Medulla oblongata (tissue), 1 donor: ENCODE data around the gene NUDT22.
"Not testable (repeated sequence)": the region's sequence is repeated elsewhere in the genome, so short reads cannot be mapped to it uniquely, and the experiment has no call there.

Source experiments
- DNase-seq: peaks from one replicate; pipeline ENCODE4 v3.0.0-alpha.2; 2015; ENCODE audit errors: extremely low spot score

The NUDT22 gene

GRCh38 chr11:64241491-64242374 lies 15.7 kb downstream of the NUDT22 start:
- DNase-seq, result peak; percentile 25

- no peak for DNase-seq
These were observed 17.3 kb downstream of the NUDT22 start for GRCh38 chr11:64243236-64243854.

GRCh38 chr11:64244107-64244506 lies 18.0 kb downstream of the NUDT22 start:
- DNase-seq, result no peak

GRCh38 chr11:64244966-64245365 lies 18.9 kb downstream of the NUDT22 start:
- DNase-seq, result no peak

GRCh38 chr11:64245401-64245796 lies 19.3 kb downstream of the NUDT22 start:
- peak; percentile 40 for DNase-seq

- peak; percentile 45 for DNase-seq
These were observed 19.9 kb downstream of the NUDT22 start for GRCh38 chr11:64245797-64246620.

GRCh38 chr11:64246621-64246870 lies 20.5 kb downstream of the NUDT22 start:
- not testable (repeated sequence) for DNase-seq

- DNase-seq, result peak; percentile 84
These were observed 21.0 kb downstream of the NUDT22 start, which contains the start of gene PPP1R14B for GRCh38 chr11:64246871-64247728. PPP1R14B (minus strand) TSS chr11:64246943; CDS start chr11:64246673, 270 bp downstream.

- no peak for DNase-seq
These were observed 21.9 kb downstream of the NUDT22 start for GRCh38 chr11:64247729-64248531.

- DNase-seq, result no peak
These were observed 22.5 kb downstream of the NUDT22 start for GRCh38 chr11:64248578-64248977.

- DNase-seq, result no peak
These were observed 23.0 kb downstream of the NUDT22 start for GRCh38 chr11:64249038-64249437.

GRCh38 chr11:64249563-64250414 lies 23.7 kb downstream of the NUDT22 start:
- no peak for DNase-seq

- DNase-seq, result no peak
These were observed 24.4 kb downstream of the NUDT22 start for GRCh38 chr11:64250415-64251015.

GRCh38 chr11:64251016-64251752 lies 25.1 kb downstream of the NUDT22 start, which contains the start of gene PLCB3:
PLCB3 (plus strand) TSS chr11:64251530; CDS start chr11:64251650, 120 bp downstream.
- DNase-seq, result peak; percentile 71

- DNase-seq, result no peak
These were observed 25.6 kb downstream of the NUDT22 start for GRCh38 chr11:64251753-64252002.

- no peak for DNase-seq
These were observed 26.2 kb downstream of the NUDT22 start for GRCh38 chr11:64252003-64252872.

- DNase-seq, result no peak
These were observed 27.0 kb downstream of the NUDT22 start for GRCh38 chr11:64253043-64253442.

- peak; percentile 71 for DNase-seq
These were observed 27.4 kb downstream of the NUDT22 start for GRCh38 chr11:64253481-64253880.
